SU-DHL-6 (cell line): Measurements from ENCODE around the gene YBX1.
"Not testable (repeated sequence)": the region's sequence is repeated elsewhere in the genome, so short reads cannot be mapped to it uniquely, and the experiment has no call there.

ENCODE experiments used
- EZH2phosphoT487 ChIP-seq: fragments of 200-600 bp; sonication (generic), shearing (Covaris generic); conservative IDR thresholded peaks from 2 replicates; pipeline ENCODE4 v1.6.1; 2018; ENCODE audit warnings: mild to moderate bottlenecking, antibody characterized with exemption, low read length, moderate library complexity, mixed read lengths
- TF ChIP-seq, protein P1 (sequence below): fragments of 200-600 bp; sonication (generic); IDR thresholded peaks from one replicate; pipeline ENCODE4 v1.5.1; 2017; ENCODE audit warnings: antibody characterized with exemption, mild to moderate bottlenecking, low read length, moderate library complexity; ENCODE audit not compliant: insufficient read depth, poor library complexity, severe bottlenecking

DNA sequence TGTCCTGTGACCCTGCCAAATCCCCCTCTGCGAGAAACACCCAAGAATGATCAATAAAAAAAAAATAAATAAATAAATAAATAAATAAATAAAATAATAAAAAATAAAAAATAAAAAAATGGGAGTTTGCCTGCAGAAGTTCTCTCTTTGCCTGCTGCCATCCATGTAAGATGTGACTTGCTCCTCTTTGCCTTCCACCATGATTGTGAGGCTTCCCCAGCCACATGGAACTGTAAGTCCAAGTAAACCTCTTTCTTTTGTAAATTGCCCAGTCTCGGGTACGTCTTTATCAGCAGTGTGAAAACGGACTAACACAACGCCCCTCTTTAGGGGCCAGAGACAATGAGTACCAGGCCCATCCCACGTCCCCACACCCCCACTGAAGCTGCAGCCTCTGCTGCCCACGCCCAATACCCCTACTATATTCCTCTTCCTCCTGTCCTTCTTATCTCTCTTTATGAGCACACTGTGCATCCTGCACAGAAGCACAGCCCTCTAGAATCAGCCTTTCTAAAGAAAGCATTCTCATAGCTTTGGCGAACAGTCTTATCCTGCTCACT is 69.4 kb downstream of the YBX1 start:
- TF ChIP-seq, protein P1, sequence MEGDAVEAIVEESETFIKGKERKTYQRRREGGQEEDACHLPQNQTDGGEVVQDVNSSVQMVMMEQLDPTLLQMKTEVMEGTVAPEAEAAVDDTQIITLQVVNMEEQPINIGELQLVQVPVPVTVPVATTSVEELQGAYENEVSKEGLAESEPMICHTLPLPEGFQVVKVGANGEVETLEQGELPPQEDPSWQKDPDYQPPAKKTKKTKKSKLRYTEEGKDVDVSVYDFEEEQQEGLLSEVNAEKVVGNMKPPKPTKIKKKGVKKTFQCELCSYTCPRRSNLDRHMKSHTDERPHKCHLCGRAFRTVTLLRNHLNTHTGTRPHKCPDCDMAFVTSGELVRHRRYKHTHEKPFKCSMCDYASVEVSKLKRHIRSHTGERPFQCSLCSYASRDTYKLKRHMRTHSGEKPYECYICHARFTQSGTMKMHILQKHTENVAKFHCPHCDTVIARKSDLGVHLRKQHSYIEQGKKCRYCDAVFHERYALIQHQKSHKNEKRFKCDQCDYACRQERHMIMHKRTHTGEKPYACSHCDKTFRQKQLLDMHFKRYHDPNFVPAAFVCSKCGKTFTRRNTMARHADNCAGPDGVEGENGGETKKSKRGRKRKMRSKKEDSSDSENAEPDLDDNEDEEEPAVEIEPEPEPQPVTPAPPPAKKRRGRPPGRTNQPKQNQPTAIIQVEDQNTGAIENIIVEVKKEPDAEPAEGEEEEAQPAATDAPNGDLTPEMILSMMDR: not testable (repeated sequence)
- not testable (repeated sequence) for TF ChIP-seq EZH2phosphoT487
